Vagina (tissue), 2 donors: Measurements from ENCODE around the gene GPC5. TPM values are rescaled to one million over a fixed set of nuclear protein-coding genes. Genes with fewer than 3 reads are reported as not detected.

Source experiments
- DNase-seq, 2 donors: peaks; one replicate each; pipeline ENCODE4 v3.0.0-alpha.2; 2017; ENCODE audit errors: extremely low spot score in 2 of 2
- H3K27ac ChIP-seq: fragments of 200-600 bp; sonication (generic); one replicate; pipeline ENCODE4 v1.5.1; 2019
- H3K27me3 ChIP-seq: fragments of 200-600 bp; sonication (generic); one replicate; pipeline ENCODE4 v1.5.1; 2019
- H3K36me3 ChIP-seq, 2 donors: fragments of 200-600 bp; sonication (generic); one replicate each; pipeline ENCODE4 v1.5.1; 2017 to 2019
- H3K4me1 ChIP-seq: fragments of 200-600 bp; sonication (generic); one replicate; pipeline ENCODE4 v1.5.1; 2019
- H3K4me3 ChIP-seq, 2 donors: fragments of 200-600 bp; sonication (generic); 1 replicate in 1 of 2; 2 replicates in 1 of 2; pipeline ENCODE4 v1.5.1; 2016 to 2019
- H3K9me3 ChIP-seq: fragments of 200-600 bp; sonication (generic); one replicate; pipeline ENCODE4 v1.5.1; 2019
- POLR2A ChIP-seq, 2 donors: fragments of 450-650 bp; IDR thresholded peaks; one replicate each; pipeline ENCODE4 v1.6.1; 2017; ENCODE audit warnings: antibody characterized with exemption in 2 of 2, mild to moderate bottlenecking in 2 of 2, moderate library complexity in 2 of 2
- POLR2AphosphoS5 ChIP-seq, 2 donors: sonication (generic); formaldehyde crosslinking; IDR thresholded peaks; one replicate each; pipeline ENCODE4 v1.9.0; 2017; ENCODE audit warnings: antibody characterized with exemption in 2 of 2, mild to moderate bottlenecking in 2 of 2, low read depth in 1 of 2; ENCODE audit not compliant: insufficient read depth in 1 of 2
- intact Hi-C: fragments of 100-400 bp; cut with DNase I; formaldehyde crosslinking; loops from one replicate; pipeline ENCODE4 v1.15.1; 2023
- total RNA-seq: library from RNA; depleted of rRNA; stranded (reverse); fragments of >200 nt; gene quantifications from one replicate; pipeline ENCODE4 v1.2.3, GENCODE V29; 2016
- TF ChIP-seq, protein P1 (sequence below), 3 experiments: fragments of 450-650 bp in 2 of 3; fragments of 200-600 bp in 1 of 3; sonication (generic) in 1 of 3; IDR thresholded peaks; one replicate each; pipeline ENCODE4 v1.5.1; 2017 to 2019; ENCODE audit warnings: antibody characterized with exemption in 3 of 3, mild to moderate bottlenecking in 2 of 3, moderate library complexity in 2 of 3

The GPC5 gene
- total RNA-seq, 1 donor from 2014 or later = 1.7 TPM

DNA sequence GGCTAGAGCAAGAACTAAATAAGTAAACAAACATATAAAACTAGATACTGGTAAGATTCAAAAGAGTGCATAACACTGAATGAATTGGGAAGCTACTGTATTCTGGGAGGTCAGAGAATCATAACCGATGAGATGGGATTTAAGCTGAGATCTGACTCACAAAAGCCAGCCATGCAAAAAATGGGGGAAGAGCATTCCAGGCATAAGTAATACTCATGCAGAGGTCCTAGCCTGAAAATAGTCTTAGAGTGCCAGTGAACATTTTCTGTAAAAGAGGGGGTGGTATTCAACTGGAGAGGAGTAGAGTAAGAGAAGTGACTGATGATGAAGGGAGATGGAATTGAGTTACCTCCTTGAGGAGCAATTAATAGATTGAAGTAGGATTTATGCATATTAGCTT is 956.2 kb downstream of the GPC5 start:
- H3K4me3 ChIP-seq = no peak overlapping the region
- no peaks in the 10 kb centered on the region for H3K27me3 ChIP-seq
- H3K36me3 ChIP-seq = no peaks in the 10 kb centered on the region
- no peak for DNase-seq
- TF ChIP-seq, protein P1, sequence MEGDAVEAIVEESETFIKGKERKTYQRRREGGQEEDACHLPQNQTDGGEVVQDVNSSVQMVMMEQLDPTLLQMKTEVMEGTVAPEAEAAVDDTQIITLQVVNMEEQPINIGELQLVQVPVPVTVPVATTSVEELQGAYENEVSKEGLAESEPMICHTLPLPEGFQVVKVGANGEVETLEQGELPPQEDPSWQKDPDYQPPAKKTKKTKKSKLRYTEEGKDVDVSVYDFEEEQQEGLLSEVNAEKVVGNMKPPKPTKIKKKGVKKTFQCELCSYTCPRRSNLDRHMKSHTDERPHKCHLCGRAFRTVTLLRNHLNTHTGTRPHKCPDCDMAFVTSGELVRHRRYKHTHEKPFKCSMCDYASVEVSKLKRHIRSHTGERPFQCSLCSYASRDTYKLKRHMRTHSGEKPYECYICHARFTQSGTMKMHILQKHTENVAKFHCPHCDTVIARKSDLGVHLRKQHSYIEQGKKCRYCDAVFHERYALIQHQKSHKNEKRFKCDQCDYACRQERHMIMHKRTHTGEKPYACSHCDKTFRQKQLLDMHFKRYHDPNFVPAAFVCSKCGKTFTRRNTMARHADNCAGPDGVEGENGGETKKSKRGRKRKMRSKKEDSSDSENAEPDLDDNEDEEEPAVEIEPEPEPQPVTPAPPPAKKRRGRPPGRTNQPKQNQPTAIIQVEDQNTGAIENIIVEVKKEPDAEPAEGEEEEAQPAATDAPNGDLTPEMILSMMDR (IDR thresholded peaks at IDR 0.05) = no peak
- TF ChIP-seq POLR2AphosphoS5 (IDR thresholded peaks at IDR 0.05; ENCODE audit: insufficient read depth in 1 of 2, low read depth in 1 of 2) = no peak
- no peak for TF ChIP-seq POLR2A (IDR thresholded peaks at IDR 0.05)
- H3K9me3 ChIP-seq = no peaks in the 10 kb centered on the region
- H3K27ac ChIP-seq = no peak overlapping the region
- intact Hi-C loops = no loop called here
- H3K4me1 ChIP-seq = no peaks in the 10 kb centered on the region

DNA sequence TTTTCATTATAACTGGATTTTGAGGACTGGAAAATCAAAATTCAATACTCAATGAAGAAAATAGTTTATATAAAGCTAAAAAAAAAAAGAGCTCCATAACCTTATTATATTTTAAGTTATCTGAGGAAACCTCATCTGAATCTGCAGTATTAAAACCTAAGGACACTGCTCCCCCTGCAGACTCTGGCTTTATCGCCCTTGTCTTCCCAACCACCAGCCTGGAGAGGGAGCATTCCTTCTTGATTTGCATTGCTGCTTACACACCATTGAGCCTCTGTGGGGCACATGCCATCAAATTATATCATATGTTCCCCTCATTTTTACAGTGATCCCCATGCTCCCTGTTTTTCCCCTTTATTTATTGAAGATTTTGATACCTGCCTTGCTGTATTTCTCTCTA is 956.8 kb downstream of the GPC5 start:
- no peak for DNase-seq
- TF ChIP-seq POLR2A (IDR thresholded peaks at IDR 0.05) = no peak
- TF ChIP-seq, protein P1 (IDR thresholded peaks at IDR 0.05) = no peak
- TF ChIP-seq POLR2AphosphoS5 (IDR thresholded peaks at IDR 0.05; ENCODE audit: insufficient read depth in 1 of 2, low read depth in 1 of 2) = no peak
- H3K4me1 ChIP-seq = no peaks in the 10 kb centered on the region
- no peak overlapping the region for H3K4me3 ChIP-seq
- H3K27me3 ChIP-seq = no peaks in the 10 kb centered on the region
- no peaks in the 10 kb centered on the region for H3K36me3 ChIP-seq
- H3K27ac ChIP-seq = no peak overlapping the region
- H3K9me3 ChIP-seq = no peaks in the 10 kb centered on the region
- intact Hi-C loops = no loop called here

DNA sequence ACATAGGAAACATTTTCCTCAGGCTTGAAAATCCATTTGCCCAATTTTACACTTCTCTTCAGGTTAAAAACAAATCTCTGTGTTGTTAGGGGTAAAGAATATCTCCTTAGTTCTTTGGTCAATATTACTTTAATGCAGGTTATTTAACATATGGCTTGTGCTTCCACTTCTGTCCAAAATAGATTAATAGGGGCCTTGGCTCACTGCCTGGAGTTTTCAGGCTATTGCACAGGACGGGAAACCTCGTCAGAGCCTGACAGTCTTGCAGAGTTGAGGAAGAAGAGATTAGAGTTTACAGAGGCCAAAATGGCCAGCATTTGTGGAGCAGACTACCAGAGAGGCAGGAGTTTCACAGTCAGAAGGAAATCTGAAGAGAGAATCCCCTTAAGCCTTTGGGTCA is 964.3 kb downstream of the GPC5 start:
- DNase-seq = no peak
- Histone ChIP-seq H3K4me1 (no peaks in the 10 kb centered on the region), H3K36me3 (no peaks in the 10 kb centered on the region), H3K27me3 (no peaks in the 10 kb centered on the region), H3K9me3 (no peaks in the 10 kb centered on the region), H3K27ac (no peak overlapping the region), H3K4me3 (no peak overlapping the region)
- no peak for TF ChIP-seq POLR2AphosphoS5 (IDR thresholded peaks at IDR 0.05; ENCODE audit: insufficient read depth in 1 of 2, low read depth in 1 of 2)
- TF ChIP-seq POLR2A (IDR thresholded peaks at IDR 0.05) = no peak
- TF ChIP-seq, protein P1 (IDR thresholded peaks at IDR 0.05) = no peak
- intact Hi-C loops = no loop called here

DNA sequence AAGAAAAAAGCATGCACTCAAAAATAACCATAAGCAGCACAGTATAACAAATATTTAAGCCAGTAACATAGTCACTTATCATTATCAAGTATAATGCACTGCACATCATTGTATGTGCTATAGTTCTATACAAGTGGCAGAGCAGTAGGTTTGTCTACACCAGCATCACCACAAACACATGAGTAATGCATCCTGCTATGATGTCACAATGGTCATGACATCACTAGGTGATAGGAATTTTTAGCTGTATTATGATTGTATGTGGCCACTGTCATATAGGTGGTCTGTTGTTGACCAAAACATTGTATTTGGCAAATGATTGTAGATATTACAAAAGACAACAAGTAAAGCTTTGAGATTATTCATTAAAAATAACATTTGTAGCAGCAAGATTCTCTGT is 967.5 kb downstream of the GPC5 start:
- TF ChIP-seq POLR2A (IDR thresholded peaks at IDR 0.05) = no peak
- intact Hi-C loops = no loop called here
- no peak overlapping the region for H3K4me3 ChIP-seq
- no peaks in the 10 kb centered on the region for H3K4me1 ChIP-seq
- H3K36me3 ChIP-seq = no peaks in the 10 kb centered on the region
- H3K27me3 ChIP-seq = no peaks in the 10 kb centered on the region
- no peak for DNase-seq
- H3K9me3 ChIP-seq = no peaks in the 10 kb centered on the region
- no peak overlapping the region for H3K27ac ChIP-seq

DNA sequence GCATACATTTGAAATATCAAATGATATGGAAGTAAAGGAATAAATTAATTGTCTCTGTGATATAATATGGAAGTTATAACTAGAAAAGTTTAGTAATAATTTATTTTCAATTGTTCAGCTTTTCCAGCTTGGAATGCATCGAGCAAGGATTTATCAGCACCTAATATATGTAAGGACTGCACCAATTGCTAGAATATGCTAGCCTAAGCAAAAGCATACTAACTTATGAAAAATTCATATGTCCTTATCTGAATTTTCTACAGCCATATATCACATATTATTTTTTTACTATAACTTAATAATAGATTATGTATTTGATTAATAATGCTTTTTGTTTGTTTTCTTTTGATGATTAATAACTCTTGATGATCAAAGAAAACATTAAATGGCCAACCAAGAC is 979.0 kb downstream of the GPC5 start:
- intact Hi-C loops = loop anchor here (5.0 kb wide), 1 partner anchor 450 kb away; no protein-coding TSS in a partner anchor
- TF ChIP-seq, protein P1 (IDR thresholded peaks at IDR 0.05) = no peak
- TF ChIP-seq POLR2A (IDR thresholded peaks at IDR 0.05) (no peak), POLR2AphosphoS5 (IDR thresholded peaks at IDR 0.05; ENCODE audit: insufficient read depth in 1 of 2, low read depth in 1 of 2) (no peak)
- no peak overlapping the region for H3K4me3 ChIP-seq
- H3K27me3 ChIP-seq = no peaks in the 10 kb centered on the region
- H3K9me3 ChIP-seq = no peaks in the 10 kb centered on the region
- no peaks in the 10 kb centered on the region for H3K36me3 ChIP-seq
- no peak for DNase-seq
- H3K4me1 ChIP-seq = no peaks in the 10 kb centered on the region
- no peak overlapping the region for H3K27ac ChIP-seq
